HepG2 (cell line): ENCODE measurements around the gene HOXA9. TPM values are rescaled to one million over a fixed set of nuclear protein-coding genes. Genes with fewer than 3 reads are reported as not detected.
A peak's percentile ranks its signal among the peaks of the same experiment; 100 is the strongest.

Experiments
- ARID5B ChIP-seq: IDR thresholded peaks from 2 replicates; pipeline ENCODE4 v1.4.0; 2020; ENCODE audit warnings: mild to moderate bottlenecking, missing genetic modification reagents
- CEBPB ChIP-seq: IDR thresholded peaks from 2 replicates; pipeline ENCODE4 v1.6.1; 2011; ENCODE audit warnings: low read depth, low read length, improper control_type of control experiment, borderline replicate concordance
- EP300 ChIP-seq, 3 experiments: sonication (generic) in 1 of 3; formaldehyde crosslinking in 1 of 3; IDR thresholded peaks; 2 replicates each; pipeline versions ENCODE4 v1.5.1 to v1.6.1; 2011 to 2020; ENCODE audit warnings: low read depth in 2 of 3, low read length in 2 of 3, borderline replicate concordance in 1 of 3, improper control_type of control experiment in 1 of 3, mild to moderate bottlenecking in 1 of 3, missing genetic modification reagents in 1 of 3, moderate library complexity in 1 of 3
- HIVEP1 ChIP-seq: sonication (generic); formaldehyde crosslinking; IDR thresholded peaks from 2 replicates; pipeline ENCODE4 v1.4.0; 2020; ENCODE audit warnings: mild to moderate bottlenecking, missing genetic modification reagents
- KDM3A ChIP-seq: IDR thresholded peaks from 2 replicates; pipeline ENCODE4 v1.6.1; 2018; ENCODE audit warnings: low read depth, missing compliant biosample characterization
- KDM6A ChIP-seq: IDR thresholded peaks from 2 replicates; pipeline ENCODE4 v1.6.1; 2016; ENCODE audit warnings: low read depth
- KLF15 ChIP-seq: sonication (generic); formaldehyde crosslinking; IDR thresholded peaks from 2 replicates; pipeline ENCODE4 v1.8.1; 2023; ENCODE audit warnings: borderline replicate concordance, mild to moderate bottlenecking, inconsistent platforms, missing genetic modification reagents, mixed read lengths
- MIER3 ChIP-seq: IDR thresholded peaks from 2 replicates; pipeline ENCODE4 v1.6.1; 2016; ENCODE audit warnings: missing compliant biosample characterization, borderline replicate concordance
- MZF1 ChIP-seq: sonication (generic); formaldehyde crosslinking; IDR thresholded peaks from 2 replicates; pipeline ENCODE4 v1.8.1; 2023; ENCODE audit warnings: mild to moderate bottlenecking, missing genetic modification reagents, borderline replicate concordance
- NCOR1 ChIP-seq: fragments of 200-600 bp; sonication (generic); IDR thresholded peaks from 2 replicates; pipeline ENCODE4 v1.7.0; 2017; ENCODE audit warnings: antibody characterized with exemption, low read length, borderline replicate concordance
- PPARG ChIP-seq: conservative IDR thresholded peaks from 2 replicates; pipeline ENCODE4 v1.6.1; 2016; ENCODE audit warnings: missing biosample characterization, missing genetic modification reagents
- PTBP1 ChIP-seq: fragments of 200-400 bp; formaldehyde crosslinking; IDR thresholded peaks from 2 replicates; pipeline ENCODE4 v1.6.1; 2018; ENCODE audit warnings: low read length, low read depth; ENCODE audit not compliant: poor library complexity, severe bottlenecking
- RXRA ChIP-seq: sonication (generic); formaldehyde crosslinking; IDR thresholded peaks from 2 replicates; pipeline ENCODE4 v1.5.1; 2020; ENCODE audit warnings: missing genetic modification reagents
- SCMH1 ChIP-seq: sonication (generic); formaldehyde crosslinking; IDR thresholded peaks from 2 replicates; pipeline ENCODE4 v1.9.0; 2021; ENCODE audit warnings: missing genetic modification reagents, mild to moderate bottlenecking, borderline replicate concordance
- SKI ChIP-seq: fragments of 450-650 bp; IDR thresholded peaks from one replicate; pipeline ENCODE4 v1.6.1; 2018; ENCODE audit warnings: mild to moderate bottlenecking; ENCODE audit not compliant: partially characterized antibody
- TARDBP ChIP-seq: sonication (generic); formaldehyde crosslinking; IDR thresholded peaks from 2 replicates; pipeline ENCODE4 v1.8.0; 2022; ENCODE audit warnings: mild to moderate bottlenecking, missing genetic modification reagents
- TEAD3 ChIP-seq: optimal IDR thresholded peaks from 2 replicates; pipeline ENCODE3; 2016; ENCODE audit warnings: borderline replicate concordance
- ZNF343 ChIP-seq: sonication (generic); formaldehyde crosslinking; IDR thresholded peaks from 2 replicates; pipeline ENCODE4 v1.4.0; 2020; ENCODE audit warnings: mild to moderate bottlenecking, missing genetic modification reagents
- ZNF354B ChIP-seq: sonication (generic); formaldehyde crosslinking; IDR thresholded peaks from 2 replicates; pipeline ENCODE4 v1.8.0; 2022; ENCODE audit warnings: mild to moderate bottlenecking, missing genetic modification reagents
- ZNF431 ChIP-seq: sonication (generic); formaldehyde crosslinking; IDR thresholded peaks from 2 replicates; pipeline ENCODE4 v1.9.0; 2022; ENCODE audit warnings: missing genetic modification reagents, low read depth, mild to moderate bottlenecking, borderline replicate concordance
- ZNF512 ChIP-seq: sonication (generic); formaldehyde crosslinking; IDR thresholded peaks from 2 replicates; pipeline ENCODE4 v1.4.0; 2020; ENCODE audit warnings: mild to moderate bottlenecking, missing genetic modification reagents
- polyA plus RNA-seq, 8 experiments: library from polyadenylated mRNA; depleted of rRNA in 3 of 8; stranded (reverse) in 7 of 8; unstranded in 1 of 8; fragments of >200 nt; fragmentation: Illumina TruSeq in 4 of 8; extraction: Trizol in 4 of 8; gene quantifications; 2 replicates each; pipeline versions ENCODE4 v1.2.1 to v1.2.3, GENCODE V29; 2011 to 2016; ENCODE audit warnings: low read depth in 4 of 8, missing spikeins in 1 of 8, mixed read lengths in 1 of 8; ENCODE audit not compliant: insufficient read depth in 1 of 8
- total RNA-seq, 5 experiments: library from RNA; depleted of rRNA; stranded (reverse); fragments of >200 nt; fragmentation: Illumina TruSeq; extraction: Trizol; gene quantifications; 2 replicates each; pipeline ENCODE4 v1.2.3, GENCODE V29; 2016; ENCODE audit warnings: low read depth in 1 of 5
- TF ChIP-seq, protein P1 (sequence below): sonication (generic); formaldehyde crosslinking; IDR thresholded peaks from 2 replicates; pipeline ENCODE4 v1.5.0; 2020; ENCODE audit warnings: missing genetic modification reagents

Gene HOXA9
- total and polyA plus RNA-seq, 2 of the 13 experiments (the other 11 are each of a cell fraction or from before 2014, with no cell fraction given): not detected

DNA sequence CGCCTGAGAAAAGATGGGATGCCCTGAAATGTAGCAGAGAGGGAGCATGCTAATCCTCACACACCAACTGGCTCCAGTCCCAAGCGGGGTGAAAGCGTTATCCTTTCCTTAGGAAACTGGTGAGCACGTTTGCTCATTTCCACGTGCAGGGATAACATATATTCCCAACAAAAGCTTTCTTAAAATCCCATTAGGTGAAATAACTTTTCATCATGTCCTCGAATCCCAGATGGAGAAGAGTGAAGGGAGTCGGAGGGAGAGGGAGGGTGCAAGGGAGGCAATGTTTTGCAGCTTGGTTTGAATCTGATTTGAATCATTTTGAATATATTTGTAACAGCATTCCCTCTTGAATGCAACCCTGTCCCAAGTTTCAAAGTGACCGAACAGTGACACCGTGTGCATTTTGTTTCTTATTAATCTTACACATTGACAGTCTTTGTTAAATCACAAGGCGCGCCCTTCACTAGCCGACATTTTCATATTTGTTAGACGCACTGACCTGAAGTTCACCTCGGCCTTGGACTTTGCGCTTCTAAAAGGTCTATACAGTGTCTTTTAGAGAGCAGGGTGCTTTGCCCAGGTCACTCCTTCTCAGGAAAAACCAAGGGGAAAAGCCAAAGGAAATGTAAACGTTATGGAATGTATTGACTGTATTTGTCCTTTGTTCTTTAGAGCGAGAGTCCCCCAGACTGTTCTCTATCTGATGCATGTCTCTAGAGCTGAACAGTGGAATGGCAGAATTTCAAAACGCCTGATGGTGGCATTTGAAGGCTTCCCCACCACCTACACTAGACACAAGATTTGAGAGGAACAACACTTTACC lies 31.7 kb downstream of the HOXA9 start (continued):
- no peak for TF ChIP-seq KDM3A
- TF ChIP-seq PPARG (CRISPR knock-in tag): peak; percentile 64
- no peak for TF ChIP-seq HIVEP1
- TF ChIP-seq ZNF512 (CRISPR knock-in tag): no peak
- TF ChIP-seq EP300 (IDR thresholded peaks at IDR 0.05; ENCODE audit: low read depth in 2 of 2, low read length in 2 of 2): peak in 1 of 2 experiments; percentile 75; a peak in 2 of 4 replicates
- TF ChIP-seq EP300 (CRISPR knock-in tag; IDR thresholded peaks at IDR 0.05; ENCODE audit: borderline replicate concordance): peak; percentile 34; the same call in 1 of the 2 replicates
- peak; percentile 40 for TF ChIP-seq TEAD3 (CRISPR knock-in tag)
- TF ChIP-seq RXRA (CRISPR knock-in tag): peak; percentile 93; the same call in 1 of the 2 replicates
- peak; percentile 71; the same call in 1 of the 2 replicates for TF ChIP-seq TARDBP (CRISPR knock-in tag)
- TF ChIP-seq ZNF343 (CRISPR knock-in tag): no peak
- no peak for TF ChIP-seq MZF1 (CRISPR knock-in tag)
- no peak for TF ChIP-seq ZNF354B (CRISPR knock-in tag)
- TF ChIP-seq SCMH1 (CRISPR knock-in tag): no peak
- no peak for TF ChIP-seq PTBP1
- TF ChIP-seq CEBPB: no peak
- peak; percentile 92 for TF ChIP-seq ARID5B (CRISPR knock-in tag)
- TF ChIP-seq, protein P1, sequence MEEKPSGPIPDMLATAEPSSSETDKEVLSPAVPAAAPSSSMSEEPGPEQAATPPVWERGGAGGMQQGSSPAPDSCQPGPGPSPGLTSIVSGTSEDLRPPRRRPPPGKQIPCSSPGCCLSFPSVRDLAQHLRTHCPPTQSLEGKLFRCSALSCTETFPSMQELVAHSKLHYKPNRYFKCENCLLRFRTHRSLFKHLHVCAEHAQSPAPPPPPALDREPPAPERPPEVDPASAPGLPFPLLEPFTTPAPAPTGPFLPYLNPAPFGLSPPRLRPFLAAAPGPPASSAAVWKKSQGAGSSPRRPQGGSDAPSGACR: no peak
- TF ChIP-seq NCOR1: peak; percentile 95
- TF ChIP-seq SKI: peak; percentile 94
- TF ChIP-seq KLF15: no peak
- no peak for TF ChIP-seq ZNF431 (CRISPR knock-in tag)
- peak; percentile 59; the same call in 1 of the 2 replicates for TF ChIP-seq KDM6A
- peak; percentile 73; the same call in 1 of the 2 replicates for TF ChIP-seq MIER3 (CRISPR knock-in tag)
